Posterior vena cava (tissue), 2 donors: Measurements from ENCODE around the gene RPTOR. TPM values are rescaled to one million over a fixed set of nuclear protein-coding genes. Genes with fewer than 3 reads are reported as not detected.

Experiments
- DNase-seq: peaks from one replicate; pipeline ENCODE4 v3.0.0-alpha.2; 2020; ENCODE audit warnings: low spot score
- intact Hi-C, 2 donors: fragments of 100-400 bp; cut with DNase I; formaldehyde crosslinking; loops; one replicate each; pipeline versions ENCODE4 v1.14.1 to v1.14.2; 2022 to 2023
- total RNA-seq, 2 donors: library from RNA; stranded (reverse); fragmentation: NEBNext Ultra II Directional; extraction: Animal tissue kit (Norgen Biotek cat#: 25700); gene quantifications; one replicate each; pipeline ENCODE4 v1.2.1, GENCODE V29; 2021
- donor health status: DM: yes; HTN: yes; CAD: no.
- donor health status: DM: yes; HTN: yes; CAD: no.

The RPTOR gene
- total RNA-seq, 2 donors from 2014 or later = 30.1 to 44.1 TPM

DNA sequence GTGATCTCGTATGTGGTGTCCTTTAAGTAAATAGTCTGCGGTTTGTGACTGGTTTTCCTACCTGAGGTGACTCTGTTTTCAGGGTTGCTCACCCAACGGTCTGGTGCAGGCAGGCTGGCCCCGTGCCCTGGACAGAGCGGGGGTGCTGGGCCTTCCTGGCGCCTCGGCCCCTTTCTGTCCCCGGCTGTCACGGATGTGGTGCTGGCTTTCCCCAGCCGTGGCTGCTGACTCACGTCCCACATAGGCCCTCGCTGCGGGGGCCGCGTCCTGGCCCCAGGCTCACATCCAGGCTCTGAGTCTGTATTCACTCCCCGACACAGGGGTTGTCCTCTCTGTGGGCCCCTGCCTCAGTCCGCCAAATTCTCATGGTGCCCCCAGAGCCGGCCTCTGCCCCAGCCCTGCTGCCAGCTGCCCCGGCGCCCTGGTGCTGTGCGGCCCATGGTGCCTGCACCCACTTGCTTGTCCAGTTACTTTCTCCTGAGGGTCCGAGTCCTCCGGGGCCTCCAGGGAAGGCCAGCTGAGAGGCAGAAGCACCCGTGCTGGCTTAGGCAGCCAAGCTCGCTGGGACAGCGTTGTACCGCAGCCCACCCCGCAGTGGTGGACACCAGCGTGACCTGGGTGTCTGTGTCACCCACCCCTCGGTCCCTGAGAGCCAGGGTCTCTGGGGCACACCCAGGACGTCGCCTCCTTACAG, 452.9 kb downstream of the RPTOR start:
- intact Hi-C loops = loop anchor here in 1 of 2 donors (1.0 kb wide), 1 partner anchor 200 kb away; no protein-coding TSS in a partner anchor
- no peak for DNase-seq

GRCh38 chr17:80998118-80998747, 453.6 kb downstream of the RPTOR start:
- intact Hi-C loops = no loop called here
- DNase-seq = no peak

DNA sequence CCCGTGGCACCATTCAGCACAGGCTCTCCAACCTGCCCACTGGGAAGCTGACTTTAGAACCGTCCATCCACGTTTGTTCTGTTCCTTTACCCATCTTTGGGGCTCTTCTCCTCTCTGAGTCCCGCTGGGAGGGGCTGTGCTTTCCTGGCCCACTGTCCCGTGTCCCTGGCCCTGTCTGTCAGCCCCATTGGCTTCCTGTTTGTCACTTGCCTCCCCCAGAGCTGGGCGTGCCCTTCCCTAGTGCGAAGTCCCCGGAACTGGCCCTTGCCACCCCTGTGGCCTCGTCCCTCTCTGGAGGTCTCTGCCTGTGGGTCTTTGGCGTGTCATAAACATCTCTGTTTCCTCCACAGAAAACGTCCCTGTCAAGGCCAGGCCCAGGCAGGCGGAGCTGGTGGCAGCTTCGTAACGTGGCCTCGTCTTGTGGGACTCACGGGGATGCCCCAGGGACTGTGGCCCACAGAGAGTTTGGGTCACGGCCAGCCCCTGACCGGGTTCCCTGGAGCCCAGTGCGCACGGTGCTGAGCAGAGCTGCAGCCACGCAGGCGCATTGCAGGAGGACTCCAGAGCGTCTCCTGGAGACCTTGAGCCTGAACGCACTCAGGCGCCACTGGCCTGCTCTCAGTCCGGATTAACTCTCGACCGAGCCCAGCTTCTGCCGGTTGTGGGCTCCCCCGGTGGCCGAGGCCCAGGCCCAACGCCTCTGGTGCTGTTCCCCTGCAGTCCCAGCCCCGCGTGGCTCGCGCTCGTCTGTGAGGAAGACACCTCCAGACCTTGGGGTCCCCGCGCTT, 454.3 kb downstream of the RPTOR start:
- intact Hi-C loops = no loop called here

DNA sequence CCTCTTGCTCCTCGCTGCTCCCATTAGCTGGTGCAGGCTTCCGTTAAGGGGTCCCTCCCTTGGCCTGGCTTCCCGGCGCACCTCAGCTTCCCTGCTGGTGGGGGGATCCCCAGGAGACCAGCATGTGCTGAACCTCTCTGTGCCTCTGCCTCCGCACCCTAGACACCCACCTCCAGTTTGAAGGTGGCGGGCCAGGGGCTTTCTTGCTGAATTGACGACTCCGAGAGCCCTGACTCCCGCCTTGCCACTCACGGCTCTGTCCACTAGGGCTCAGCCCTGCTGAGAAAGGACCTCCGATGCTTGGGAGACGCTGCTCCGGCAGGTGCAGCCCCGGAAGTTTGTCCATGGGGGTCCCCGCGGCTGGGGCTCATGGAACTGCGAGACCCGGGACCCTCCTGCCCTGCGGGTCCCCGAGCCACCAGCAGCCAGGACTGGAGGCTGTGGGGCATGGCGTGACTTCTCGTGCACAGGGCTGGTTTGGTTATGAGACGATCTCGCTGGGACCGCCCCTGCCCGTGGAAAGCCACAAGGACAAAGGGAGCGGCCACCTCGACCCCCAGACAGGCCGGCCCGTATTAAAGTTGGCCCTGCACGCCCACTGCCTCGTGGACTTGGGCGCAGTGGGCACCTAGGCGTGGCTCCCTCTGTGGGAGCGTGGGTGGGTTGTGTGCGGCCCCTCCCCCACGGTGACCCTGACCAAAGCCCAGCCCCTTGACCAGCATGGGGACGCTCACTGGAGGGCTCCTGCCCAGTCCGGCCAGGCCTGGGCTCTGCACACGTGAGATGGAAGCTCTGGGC, 455.1 kb downstream of the RPTOR start:
- intact Hi-C loops = no loop called here
- DNase-seq = no peak

More for the DNA sequence above, 454.3 kb downstream of the RPTOR start:
- DNase-seq = no peak

- intact Hi-C loops = no loop called here
- DNase-seq = no peak
Observed at GRCh38 chr17:81000334-81000630, 455.6 kb downstream of the RPTOR start.

DNA sequence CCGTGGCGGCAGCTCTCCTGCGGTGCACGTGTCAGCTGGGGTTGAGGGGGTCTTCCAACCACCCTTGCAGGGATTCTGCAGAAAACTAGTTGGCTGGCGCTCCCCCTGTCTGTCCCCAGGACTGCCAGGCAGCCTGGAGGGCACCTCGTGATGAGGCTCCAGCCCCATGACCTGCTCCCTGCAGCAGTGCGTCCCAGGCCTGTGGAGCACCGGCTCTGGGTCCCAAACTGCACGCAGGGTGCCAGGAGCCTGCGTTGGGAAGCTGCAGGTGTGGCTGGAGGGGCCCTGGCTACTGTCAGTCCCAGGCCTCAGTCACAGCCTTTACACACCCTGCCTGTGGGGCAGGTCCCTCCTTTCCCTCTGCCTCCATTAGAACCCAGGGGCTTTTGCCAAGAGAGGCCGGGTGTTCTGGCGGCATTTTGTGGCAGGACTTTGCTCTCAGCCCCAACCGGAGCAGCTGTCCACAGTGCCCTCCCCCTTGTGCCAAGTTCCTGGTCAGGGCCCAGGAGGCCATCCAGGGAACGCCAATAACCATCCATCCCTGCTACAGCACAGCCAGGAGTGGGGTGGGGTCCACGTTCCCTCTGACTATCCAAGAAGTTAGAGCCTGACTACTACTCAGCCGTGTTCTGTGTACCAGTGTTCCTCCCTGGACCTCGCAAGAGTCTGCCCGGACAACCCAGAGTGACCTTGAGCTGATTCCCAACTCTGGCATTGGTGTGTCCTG, 456.2 kb downstream of the RPTOR start:
- DNase-seq = no peak
- intact Hi-C loops = no loop called here

GRCh38 chr17:81002013-81002384, 457.4 kb downstream of the RPTOR start:
- no peak for DNase-seq
- intact Hi-C loops = no loop called here

DNA sequence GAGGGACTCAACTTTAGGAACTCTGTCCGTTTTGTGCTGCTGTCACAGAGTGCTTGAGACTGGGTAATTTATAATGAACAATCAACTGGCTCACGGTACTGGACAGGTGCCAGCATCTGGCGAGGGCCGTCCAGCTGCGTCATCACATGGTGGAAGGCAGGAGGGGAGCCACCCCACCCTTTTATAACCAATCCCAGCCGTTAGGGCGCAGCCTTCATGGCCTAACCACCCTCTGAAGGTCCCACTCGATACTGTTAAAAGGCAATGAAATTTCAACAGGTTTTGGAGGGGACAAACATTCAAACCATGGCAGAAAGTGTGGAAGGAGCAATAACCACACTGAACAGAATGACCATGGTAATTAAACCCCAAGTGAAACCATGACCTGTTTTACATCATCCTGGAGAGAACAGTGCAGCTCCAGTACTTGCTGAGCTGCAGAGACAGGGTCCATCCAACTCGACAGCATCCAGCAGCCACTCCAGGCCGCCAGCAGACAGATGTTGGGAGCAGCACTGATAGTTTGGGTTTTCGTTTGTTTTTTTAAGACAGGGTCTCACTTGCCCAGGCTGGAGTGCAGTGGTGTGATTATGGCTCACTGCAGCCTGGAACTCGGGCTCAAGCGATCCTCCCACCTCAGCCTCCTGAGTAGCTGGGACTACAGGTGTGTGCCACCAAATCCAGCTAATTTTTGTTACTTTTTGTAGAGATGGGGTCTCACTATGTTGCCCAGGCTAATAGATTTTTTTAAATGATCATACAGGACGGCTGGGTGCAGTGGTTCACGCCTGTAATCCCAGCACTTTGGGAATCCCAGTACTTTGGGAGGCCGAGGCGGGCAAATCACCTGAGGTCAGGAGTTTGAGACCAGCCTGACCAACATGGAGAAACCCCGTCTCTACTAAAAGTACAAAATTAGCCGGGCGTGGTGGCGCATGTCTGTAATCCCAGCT, 458.0 kb downstream of the RPTOR start:
- DNase-seq = no peak
- intact Hi-C loops = no loop called here

GRCh38 chr17:81003711-81004475, 459.3 kb downstream of the RPTOR start:
- intact Hi-C loops = no loop called here
- no peak for DNase-seq

DNA sequence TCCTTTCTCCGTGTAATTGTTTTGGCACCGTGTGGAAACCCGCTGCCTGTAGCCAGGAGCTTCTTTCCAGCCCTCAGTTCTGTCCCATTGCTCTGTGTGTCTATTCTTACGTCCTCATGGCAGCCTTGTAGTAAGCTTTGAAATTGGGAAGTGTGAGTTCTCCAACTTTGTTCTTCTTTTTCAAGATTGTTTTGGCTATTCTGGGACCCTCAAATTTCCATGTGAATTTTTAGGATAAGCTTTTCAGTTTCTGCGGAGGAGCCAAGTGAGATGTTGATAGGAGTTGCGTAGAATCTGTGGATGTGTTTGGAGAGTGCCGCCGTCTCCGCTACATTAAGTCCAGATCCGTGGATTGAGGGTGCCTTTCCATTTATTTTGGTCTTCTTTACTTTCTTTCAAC, 462.3 kb downstream of the RPTOR start:
- intact Hi-C loops = no loop called here
- DNase-seq = no peak

DNA sequence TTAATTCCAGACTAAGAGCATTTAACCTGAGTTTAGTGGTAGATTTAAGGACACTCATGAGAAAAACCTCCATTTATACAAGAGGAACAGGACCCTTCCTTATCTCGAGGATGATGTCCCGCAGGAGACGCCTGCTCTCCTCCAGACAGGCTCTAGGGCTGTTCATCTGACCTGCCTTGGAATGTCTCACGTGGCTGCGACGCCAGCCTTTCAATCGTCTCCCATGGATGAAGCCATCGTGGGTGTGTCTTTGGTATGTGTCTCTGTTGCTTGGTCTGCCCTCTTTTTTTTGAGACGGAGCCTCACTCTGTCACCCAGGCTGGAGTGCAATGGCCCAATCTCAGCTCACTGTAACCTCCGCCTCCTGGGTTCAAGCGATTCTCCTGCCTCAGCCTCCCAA, 463.5 kb downstream of the RPTOR start:
- intact Hi-C loops = no loop called here

DNA sequence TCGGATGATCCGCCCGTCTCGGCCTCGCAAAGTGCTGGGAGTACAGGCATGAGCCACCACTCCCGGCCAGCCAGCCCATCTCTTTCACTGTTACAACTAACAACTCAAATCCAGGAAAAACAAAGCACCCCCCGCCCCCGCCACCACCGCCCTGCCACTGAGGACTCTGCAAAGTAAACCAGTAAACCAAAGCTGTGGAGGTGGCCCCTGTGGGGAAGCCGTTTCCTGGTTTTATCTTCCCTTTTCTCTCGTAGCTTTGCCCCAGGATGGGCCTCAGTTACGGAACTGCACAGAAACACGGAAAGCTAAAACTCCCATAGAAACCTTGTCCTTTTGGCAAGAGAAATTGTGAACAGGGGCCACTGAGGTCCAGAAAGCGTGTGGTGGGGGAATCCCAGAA, 464.5 kb downstream of the RPTOR start:
- DNase-seq = no peak
- intact Hi-C loops = no loop called here

More for the DNA sequence above, 463.5 kb downstream of the RPTOR start:
- DNase-seq = no peak

DNA sequence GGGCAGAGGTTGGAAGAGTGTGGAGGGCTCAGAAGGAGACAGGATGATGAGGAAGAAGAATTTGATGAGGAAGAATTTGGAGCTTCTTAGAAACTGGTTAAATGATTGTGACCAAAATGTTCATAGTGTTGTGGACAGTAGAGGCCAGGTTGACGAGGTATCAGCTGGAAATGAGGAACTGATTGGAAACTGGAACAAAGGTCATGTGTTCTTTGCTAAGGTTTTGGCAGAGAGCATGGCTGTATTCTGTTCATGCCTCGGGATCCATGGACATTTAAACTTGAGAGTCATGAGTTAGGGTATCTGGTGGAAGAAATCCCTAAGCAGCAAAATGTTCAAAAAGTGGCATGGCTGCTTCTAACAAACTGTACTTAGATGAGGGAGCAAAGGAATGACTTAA, 466.3 kb downstream of the RPTOR start:
- no peak for DNase-seq
- intact Hi-C loops = no loop called here

GRCh38 chr17:81011951-81012350, 467.3 kb downstream of the RPTOR start:
- intact Hi-C loops = no loop called here
- DNase-seq = no peak

GRCh38 chr17:81012574-81013447, 468.2 kb downstream of the RPTOR start:
- DNase-seq = no peak
- intact Hi-C loops = loop anchor here in 1 of 2 donors (1.0 kb wide), 1 partner anchor 22 kb away; the partner anchor contains the start of gene CHMP6

DNA sequence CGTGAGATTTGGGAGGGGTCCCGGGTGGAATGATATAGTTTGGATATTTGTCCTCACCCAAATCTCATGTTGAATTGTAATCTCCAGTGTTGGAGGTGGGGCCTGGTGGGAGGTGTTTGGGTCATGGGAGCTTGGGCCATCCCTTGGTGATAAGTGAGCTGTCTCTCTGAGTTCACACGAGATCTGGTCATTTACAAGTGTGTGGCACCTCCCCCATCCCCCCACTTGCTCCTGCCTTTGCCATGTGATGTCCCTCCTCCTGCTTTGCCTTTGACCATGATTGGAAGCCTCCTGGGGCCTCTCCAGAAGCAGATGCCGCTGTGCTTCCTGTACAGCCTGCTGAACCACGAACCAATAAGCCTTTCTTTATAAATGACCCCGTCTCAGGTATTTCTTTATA, 469.0 kb downstream of the RPTOR start:
- intact Hi-C loops = loop anchor here in 1 of 2 donors (1.0 kb wide), 1 partner anchor 22 kb away; the partner anchor contains the start of gene CHMP6
- DNase-seq = no peak
